CD4-positive, alpha-beta T cell treated with Interleukin-21 for 1 hour (primary cell): ENCODE measurements around the gene WDR1.
A peak's percentile ranks its signal among the peaks of the same experiment; 100 is the strongest.
"Not testable (repeated sequence)": the region's sequence is repeated elsewhere in the genome, so short reads cannot be mapped to it uniquely, and the experiment has no call there.

ENCODE experiments used
- DNase-seq: peaks from one replicate; pipeline ENCODE4 v3.0.0-alpha.2; 2020

The WDR1 gene

GRCh38 chr4:10130178-10130888 is 13.7 kb upstream of the WDR1 start:
- no peak for DNase-seq

GRCh38 chr4:10129196-10130177 is 12.9 kb upstream of the WDR1 start:
- DNase-seq, result no peak

GRCh38 chr4:10128761-10129160 is 12.2 kb upstream of the WDR1 start:
- no peak for DNase-seq

GRCh38 chr4:10127531-10127930 is 10.9 kb upstream of the WDR1 start:
- not testable (repeated sequence) for DNase-seq

- DNase-seq, result no peak
These were observed 7.8 kb upstream of the WDR1 start for GRCh38 chr4:10124167-10124930.

- DNase-seq, result no peak
These were observed 6.9 kb upstream of the WDR1 start for GRCh38 chr4:10123227-10124101.

GRCh38 chr4:10122236-10122932 is 5.8 kb upstream of the WDR1 start:
- no peak for DNase-seq

- DNase-seq, result no peak
These were observed 5.1 kb upstream of the WDR1 start for GRCh38 chr4:10121568-10122208.

GRCh38 chr4:10120943-10121567 is 4.5 kb upstream of the WDR1 start:
- no peak for DNase-seq

GRCh38 chr4:10119773-10120172 is 3.2 kb upstream of the WDR1 start:
- DNase-seq, result no peak

GRCh38 chr4:10119278-10119677 is 2.7 kb upstream of the WDR1 start:
- no peak for DNase-seq

GRCh38 chr4:10118048-10119004 is 1.7 kb upstream of the WDR1 start:
- DNase-seq, result peak; percentile 32

- peak; percentile 44 for DNase-seq
These were observed 904 bp upstream of the WDR1 start for GRCh38 chr4:10117359-10118047.

GRCh38 chr4:10115797-10116568 is 616 bp downstream of the WDR1 start:
- DNase-seq, result peak; percentile 75

- no peak for DNase-seq
These were observed 1.3 kb downstream of the WDR1 start for GRCh38 chr4:10115271-10115796.

- DNase-seq, result no peak
These were observed 2.0 kb downstream of the WDR1 start for GRCh38 chr4:10114607-10115006.

GRCh38 chr4:10114147-10114546 is 2.5 kb downstream of the WDR1 start:
- no peak for DNase-seq
